ACHN (cell line): ENCODE data around the gene DACH1.

Experiments used
- DNase-seq: peaks from one replicate; pipeline ENCODE4 v3.0.0-alpha.2; 2015
- in situ Hi-C: cut with HindIII; loops from 2 replicates; pipeline ENCODE4 v1.10.0; 2017; ENCODE audit warnings: low sequenced_read_pairs, low pct_ligation_motif_present, low pct_unique_long_range_greater_than_20kb

The DACH1 gene

DNA sequence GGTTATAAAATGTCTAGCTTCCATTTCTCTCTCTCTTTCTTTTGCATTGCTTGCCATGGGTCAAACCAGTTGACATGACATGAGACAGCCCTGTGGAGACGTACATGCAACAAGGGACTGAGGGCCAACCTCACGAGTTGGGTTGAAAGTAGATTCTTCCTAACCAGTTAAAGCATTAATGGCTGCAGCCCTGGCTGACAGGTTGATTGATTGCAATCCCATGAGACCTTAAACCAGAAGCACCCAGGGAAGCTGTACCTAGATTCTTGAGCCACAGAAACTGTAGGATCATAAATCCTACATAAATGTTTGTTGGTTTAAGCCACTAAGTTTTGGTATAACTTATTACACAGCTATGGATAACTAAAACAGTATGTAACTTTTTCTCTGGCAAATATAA lies 373.8 kb downstream of the DACH1 start:
- in situ Hi-C loops = no loop called here
- DNase-seq = no peak

GRCh38 chr13:71492346-71492871 lies 374.6 kb downstream of the DACH1 start:
- in situ Hi-C loops = no loop called here

GRCh38 chr13:71491010-71491409 lies 376.0 kb downstream of the DACH1 start:
- in situ Hi-C loops = no loop called here
- DNase-seq = no peak

More at GRCh38 chr13:71492346-71492871, 374.6 kb downstream of the DACH1 start:
- DNase-seq = no peak

- in situ Hi-C loops = no loop called here
- no peak for DNase-seq
Measured at GRCh38 chr13:71489041-71489440, 378.0 kb downstream of the DACH1 start.

GRCh38 chr13:71488201-71488600 lies 378.8 kb downstream of the DACH1 start:
- no peak for DNase-seq
- in situ Hi-C loops = no loop called here

- in situ Hi-C loops = no loop called here
- DNase-seq = no peak
Measured at GRCh38 chr13:71485913-71486312, 381.1 kb downstream of the DACH1 start.

- no peak for DNase-seq
- in situ Hi-C loops = no loop called here
Measured at GRCh38 chr13:71483733-71484132, 383.3 kb downstream of the DACH1 start.

DNA sequence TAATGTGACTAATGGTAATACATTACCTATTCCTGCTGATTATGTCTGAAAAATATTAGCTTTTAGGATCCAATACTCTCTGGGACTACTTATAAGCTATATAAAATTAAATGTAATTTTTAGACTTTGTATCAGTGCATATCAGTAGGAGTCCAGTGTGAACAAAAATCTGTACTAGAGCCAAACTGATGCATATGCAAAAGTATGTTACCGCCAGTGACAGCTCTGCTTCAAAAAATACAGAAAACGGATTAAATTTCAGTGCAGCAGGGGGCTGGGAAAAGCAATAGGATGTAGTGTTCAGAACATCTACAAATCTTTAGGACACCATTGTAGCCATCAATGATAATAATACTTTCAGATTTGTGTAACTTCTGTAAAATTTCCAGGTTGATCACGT lies 385.5 kb downstream of the DACH1 start:
- in situ Hi-C loops = no loop called here
- DNase-seq = no peak

- in situ Hi-C loops = no loop called here
- DNase-seq = no peak
Measured at GRCh38 chr13:71481046-71481445, 386.0 kb downstream of the DACH1 start.

DNA sequence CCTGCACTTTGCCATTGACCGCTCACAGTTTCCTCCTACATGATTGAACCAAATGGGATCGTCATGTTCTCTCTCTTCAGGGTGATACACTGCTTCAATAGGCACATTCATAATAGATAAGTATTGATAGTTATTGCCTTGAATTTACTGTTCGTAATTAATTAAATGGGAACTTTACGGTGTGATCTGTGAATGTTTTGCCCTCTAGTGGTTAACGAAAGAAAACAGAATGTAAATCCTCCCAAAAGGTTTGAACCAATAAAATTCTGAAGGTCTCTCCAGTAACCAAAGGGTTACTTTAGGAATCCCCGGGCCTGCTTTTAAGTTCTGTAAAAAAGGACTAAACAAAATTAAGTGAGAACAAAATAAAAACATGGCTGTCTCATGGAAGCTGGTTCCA lies 389.3 kb downstream of the DACH1 start:
- peak; percentile 11 for DNase-seq

DNA sequence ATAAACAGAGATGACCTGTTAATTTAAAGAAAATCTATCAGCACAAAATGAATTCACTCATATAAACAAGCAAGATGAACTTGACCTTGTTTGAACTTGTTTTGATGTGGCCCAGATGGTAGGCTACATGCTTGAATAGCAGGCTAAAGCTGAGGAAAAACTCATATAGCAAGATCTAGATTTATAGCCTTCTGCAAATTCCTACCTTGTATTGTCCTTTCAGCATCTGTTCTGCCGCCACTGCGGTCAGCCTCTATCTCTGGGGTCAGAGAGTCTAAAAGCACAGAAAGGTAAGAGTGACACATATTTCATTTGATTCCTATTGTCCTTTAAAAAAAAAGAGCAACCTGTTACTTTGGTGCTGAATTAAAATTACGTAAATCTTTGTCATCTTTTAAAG lies 392.1 kb downstream of the DACH1 start:
- no peak for DNase-seq
- in situ Hi-C loops = no loop called here

More for the DNA sequence above, 389.3 kb downstream of the DACH1 start:
- in situ Hi-C loops = no loop called here

DNA sequence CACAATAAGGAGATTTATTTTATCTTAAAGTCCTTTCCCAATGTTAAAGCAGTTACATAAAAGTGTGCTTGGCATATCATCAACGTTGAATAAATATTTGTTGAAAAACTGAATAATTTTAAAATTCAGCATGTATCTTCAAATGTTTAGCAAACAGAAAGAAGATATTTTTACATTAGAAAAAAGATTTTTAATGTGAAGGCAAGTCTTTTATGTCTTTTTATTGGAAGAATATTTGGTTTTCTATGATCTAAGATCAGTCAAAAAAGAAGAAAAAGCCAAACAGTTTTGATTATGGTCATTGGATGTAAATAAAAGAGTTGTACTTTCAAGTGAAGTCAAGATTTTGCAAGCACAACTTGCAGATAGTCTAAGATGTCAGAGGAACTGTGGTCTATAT lies 397.4 kb downstream of the DACH1 start:
- no peak for DNase-seq
- in situ Hi-C loops = no loop called here

DNA sequence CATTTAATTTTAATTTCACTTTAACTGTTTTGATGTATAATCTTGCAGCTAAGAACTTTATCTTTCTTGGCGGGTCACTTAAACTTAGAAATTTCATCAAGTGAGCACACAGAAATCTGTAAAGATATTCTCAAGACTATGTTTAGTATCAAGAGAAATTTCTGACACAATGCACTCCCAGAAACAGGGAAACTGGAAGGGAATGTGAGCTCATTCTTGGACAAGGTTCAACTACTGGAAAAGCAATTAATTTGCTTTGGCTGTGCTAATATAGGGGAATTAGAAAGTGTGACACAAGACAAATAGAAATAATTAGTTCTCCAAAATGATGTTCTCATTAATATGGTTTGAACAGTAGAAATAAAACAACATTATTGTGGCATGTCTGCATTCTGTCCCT lies 402.3 kb downstream of the DACH1 start:
- no peak for DNase-seq
- in situ Hi-C loops = no loop called here

DNA sequence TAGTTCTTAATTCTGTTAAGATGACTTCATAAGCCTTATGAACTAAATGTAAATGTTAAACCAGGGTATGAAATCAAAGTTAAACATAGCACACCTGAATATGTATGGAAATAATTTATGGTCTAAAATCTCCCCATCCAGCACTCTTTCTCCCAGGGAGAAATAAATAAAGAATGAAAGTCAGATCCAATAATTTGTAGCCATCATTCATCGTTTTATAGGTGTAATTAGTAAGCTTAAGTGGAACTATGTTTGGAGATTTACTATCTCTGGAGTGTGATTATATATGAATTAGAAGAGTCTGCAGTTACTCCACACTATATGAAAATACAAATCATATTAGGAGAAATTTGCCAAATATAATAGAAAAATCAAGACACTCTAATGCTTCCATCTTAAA lies 405.1 kb downstream of the DACH1 start:
- in situ Hi-C loops = no loop called here
- DNase-seq = no peak

DNA sequence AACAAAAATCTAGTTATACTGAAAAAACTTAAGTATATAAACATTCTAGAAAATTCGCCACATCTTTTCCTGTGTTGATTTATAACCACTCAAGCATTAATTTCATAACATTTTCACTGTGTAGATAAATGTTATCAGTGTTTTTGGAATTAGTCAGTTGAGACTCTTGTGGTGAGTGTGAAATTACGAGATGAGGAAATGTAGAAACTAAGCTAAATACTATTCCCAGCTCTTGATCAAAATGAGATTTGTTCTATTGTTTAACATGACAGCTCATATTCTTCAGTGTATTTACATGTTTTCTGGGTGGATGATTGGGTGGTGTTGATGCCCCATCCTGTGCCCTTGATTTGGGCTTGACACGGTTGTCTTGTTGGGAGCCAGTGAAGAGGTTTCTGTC lies 406.8 kb downstream of the DACH1 start:
- in situ Hi-C loops = no loop called here
- DNase-seq = no peak

- in situ Hi-C loops = no loop called here
Measured at GRCh38 chr13:71459708-71460107, 407.3 kb downstream of the DACH1 start.

GRCh38 chr13:71457645-71458044 lies 409.4 kb downstream of the DACH1 start:
- DNase-seq = no peak
- in situ Hi-C loops = no loop called here

More at GRCh38 chr13:71459708-71460107, 407.3 kb downstream of the DACH1 start:
- DNase-seq = no peak

- in situ Hi-C loops = no loop called here
- no peak for DNase-seq
Measured at GRCh38 chr13:71456136-71456535, 410.9 kb downstream of the DACH1 start.

- no peak for DNase-seq
- in situ Hi-C loops = no loop called here
Measured at GRCh38 chr13:71454509-71454908, 412.5 kb downstream of the DACH1 start.

- in situ Hi-C loops = no loop called here
- no peak for DNase-seq
Measured at GRCh38 chr13:71448080-71448630, 418.8 kb downstream of the DACH1 start.

DNA sequence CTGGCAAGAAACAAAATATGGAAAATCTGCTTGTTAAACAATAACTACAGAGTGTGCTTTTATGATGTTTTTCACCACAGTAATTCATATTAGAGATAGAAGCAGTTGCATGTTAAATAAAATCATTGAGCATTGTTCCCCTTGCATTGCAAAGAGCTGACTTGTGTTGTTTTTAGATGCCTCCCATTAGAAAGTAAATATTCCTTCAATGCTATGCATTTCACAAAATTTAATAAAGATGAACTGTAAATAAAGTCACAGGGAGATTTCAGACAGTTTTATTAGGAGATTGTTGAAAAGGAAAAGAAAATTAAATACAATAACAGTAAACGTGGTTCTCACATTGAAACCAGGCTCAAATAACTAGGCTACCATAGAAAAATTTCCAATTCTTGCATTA lies 429.3 kb downstream of the DACH1 start:
- in situ Hi-C loops = no loop called here

More for the DNA sequence above, 429.3 kb downstream of the DACH1 start:
- DNase-seq = no peak
